ENCODE measurements around the gene ETV6.
A peak's percentile ranks its signal among the peaks of the same experiment; 100 is the strongest.

ETV6 gene

DNA sequence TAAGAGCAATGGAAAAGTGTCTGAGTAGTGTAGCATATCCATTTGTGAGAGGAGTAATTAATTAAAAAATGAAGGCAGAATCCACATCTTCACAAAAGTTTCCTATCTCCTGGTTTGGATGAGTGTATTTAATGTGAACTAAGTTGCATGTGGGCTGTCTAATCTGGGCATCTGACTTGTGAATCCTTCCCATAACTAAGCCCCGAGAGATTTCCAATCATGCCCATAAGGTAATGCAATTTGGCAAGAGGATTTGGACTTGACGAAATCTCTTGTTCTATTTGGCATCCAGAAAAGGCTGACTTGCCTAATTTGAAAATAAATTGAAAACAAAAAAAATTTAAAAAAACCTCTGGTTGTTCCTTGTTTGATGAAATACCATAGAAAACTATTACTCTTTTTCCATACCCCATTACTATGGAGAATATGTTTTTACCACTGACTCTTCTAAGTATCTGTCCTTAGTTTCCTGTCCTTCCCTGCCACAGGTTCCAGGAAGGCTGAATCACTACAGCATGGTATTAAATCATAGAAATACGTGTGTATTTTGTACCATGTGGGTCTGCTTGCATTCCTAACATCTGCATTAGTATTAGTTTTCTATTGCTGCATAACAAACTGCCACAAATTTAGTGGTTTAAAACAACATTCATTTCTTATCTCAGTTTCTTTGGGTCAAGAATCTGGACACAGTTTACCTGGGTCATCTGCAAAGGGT, 48.4 kb downstream of the ETV6 start:
- no peak for DNase-seq

DNA sequence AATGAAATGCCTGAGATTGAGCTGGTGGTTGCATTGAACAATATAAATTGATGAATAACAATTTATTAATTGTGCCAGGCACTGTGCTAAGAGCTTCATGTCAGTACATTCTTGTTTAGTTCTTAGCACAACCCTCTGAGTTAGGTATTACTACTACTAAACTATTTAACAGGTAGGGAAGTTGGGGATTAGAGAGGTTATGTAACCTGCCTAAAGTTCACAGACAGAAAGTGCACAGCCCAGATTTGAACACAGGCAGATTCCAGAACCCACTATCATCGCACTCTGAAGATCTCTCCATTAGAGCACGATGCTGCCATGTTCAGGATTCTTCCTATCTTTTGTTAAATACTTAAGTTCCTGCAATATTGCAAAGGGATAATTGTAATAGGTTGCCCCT, 49.3 kb downstream of the ETV6 start:
- DNase-seq = no peak

DNA sequence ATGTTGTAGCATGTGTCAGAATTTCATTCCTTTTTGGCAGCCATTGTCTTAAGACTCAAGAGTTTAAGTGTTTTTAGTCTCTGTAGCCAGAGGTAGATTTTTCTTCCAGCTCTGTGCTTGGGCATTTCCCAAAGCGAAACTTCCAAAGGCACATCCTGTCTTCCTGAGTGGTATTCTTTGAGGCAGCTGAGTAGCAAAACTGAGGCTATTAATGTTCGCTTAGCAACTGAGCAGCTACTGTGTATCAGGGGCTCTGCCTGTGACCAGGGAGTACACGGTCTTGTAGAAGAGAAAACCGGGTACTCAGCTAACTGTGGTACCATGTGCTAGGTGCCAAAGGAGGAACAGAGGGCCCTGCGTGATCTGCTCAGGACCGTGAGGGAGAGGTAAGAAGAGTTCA, 52.0 kb downstream of the ETV6 start:
- DNase-seq = no peak

DNA sequence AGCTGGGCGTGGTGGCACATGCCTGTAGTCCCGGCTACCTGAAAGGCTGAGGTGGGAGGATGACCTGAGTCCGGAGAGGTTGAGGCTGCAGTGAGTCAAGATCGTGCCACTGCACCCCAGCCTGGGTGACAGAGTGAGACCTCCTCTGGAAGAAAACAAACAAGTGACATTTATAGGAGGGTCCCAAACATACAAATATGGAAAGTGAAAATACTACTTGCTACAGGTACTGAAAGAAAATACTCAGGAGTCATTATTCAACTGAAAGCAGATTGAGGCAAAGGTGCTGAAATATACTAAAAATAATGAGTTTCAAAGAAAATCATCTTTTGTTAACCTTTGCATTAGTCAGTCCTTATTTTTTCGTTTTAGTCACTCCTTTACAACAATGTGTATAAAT, 53.5 kb downstream of the ETV6 start:
- no peak for DNase-seq

DNA sequence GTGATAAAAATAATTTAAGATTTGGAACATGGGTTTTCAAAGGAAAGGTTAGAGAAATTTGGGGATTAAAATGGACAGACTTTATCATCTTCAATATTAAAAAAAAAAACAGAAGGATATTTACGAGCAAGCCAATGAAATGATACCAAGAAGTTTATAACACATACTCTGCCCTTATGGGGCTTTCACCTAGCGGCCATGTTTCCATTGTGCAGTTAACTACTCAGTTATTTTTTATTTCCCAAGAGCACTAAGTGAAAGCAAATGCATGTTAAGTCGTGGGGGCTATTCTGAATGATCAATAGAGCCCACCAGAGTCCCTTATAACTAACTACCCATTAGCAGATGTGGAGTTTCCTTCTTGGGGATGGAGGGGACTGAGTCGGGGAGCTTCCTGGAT, 53.9 kb downstream of the ETV6 start:
- DNase-seq = no peak

DNA sequence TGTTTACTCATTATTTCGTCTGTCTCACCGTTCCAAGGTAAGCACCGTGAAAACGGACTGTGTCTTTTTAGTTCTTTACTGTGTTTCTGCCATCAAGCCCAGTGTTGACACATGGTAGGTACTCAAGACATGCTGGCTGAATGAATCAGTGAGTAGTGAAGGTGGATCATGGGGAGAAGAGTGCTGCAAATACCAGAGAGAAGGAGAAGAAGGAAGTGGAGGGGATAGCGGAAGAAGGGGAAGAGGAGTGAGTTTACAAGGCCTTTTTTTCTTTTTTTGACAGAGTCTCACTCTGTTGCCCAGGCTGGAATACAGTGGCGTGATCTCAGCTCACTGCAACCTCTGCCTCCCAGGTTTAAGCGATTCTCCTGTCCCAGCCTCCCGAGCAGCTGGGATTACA, 54.6 kb downstream of the ETV6 start:
- DNase-seq = no peak

DNA sequence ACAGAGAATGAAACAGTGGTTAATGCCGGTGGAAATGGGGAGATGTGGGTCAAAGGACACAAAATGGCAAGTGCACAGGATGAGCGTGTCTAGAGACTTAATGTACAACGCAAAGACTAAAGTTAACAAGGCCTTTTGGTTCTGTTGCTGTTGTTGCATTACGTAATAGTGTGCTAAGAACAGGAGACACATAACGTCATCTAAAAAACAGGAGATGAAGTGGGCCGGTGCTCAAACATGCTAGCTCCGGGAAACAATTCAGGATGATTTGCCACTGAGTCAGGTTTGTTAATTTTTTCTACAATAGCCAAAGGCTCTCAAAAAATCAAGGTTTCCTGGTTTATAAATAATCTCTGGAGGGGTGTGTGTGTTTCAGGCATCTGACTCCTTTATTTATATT, 55.5 kb downstream of the ETV6 start:
- no peak for DNase-seq

DNA sequence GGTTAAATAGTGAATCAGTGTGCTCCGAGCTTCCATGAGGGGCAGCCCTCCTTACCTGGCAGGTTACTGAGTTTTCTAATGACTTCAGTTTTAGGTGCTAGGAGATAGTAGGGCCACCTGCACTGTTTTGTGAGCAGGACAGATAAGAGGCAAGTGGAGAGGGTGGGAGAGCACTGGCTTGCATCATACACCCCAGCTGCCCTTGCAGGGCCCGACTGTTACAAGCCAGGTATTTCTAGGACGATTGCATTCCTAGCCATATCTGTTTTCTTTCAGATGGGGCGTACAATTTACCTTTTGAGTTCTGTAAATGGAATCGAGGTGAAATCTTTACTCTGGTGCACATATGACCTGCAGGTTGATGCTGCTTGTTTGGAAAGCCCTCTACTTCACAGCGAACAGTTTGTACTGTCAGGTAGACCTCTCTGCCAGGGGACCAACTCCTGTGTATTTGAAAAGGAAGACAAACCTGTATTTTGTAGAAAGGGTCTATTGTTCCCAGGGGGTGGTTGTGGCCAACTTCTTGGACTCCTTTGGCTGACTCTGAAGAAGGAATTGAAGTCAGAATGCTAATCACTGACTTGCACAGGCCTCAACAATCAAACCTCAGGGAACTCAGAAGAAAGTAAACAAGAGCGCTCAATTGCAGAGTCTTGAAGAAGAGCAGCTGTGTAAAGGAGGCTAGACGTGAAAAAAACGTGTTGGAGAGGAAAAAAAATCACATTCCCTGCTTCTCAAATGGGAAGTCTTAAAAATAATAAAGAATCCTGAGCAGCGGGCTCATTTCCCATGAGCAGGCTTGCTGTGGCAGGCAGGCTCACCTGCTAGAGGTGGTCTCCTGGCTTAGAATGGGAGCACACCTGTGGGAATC, 57.3 kb downstream of the ETV6 start:
- no peak for DNase-seq

DNA sequence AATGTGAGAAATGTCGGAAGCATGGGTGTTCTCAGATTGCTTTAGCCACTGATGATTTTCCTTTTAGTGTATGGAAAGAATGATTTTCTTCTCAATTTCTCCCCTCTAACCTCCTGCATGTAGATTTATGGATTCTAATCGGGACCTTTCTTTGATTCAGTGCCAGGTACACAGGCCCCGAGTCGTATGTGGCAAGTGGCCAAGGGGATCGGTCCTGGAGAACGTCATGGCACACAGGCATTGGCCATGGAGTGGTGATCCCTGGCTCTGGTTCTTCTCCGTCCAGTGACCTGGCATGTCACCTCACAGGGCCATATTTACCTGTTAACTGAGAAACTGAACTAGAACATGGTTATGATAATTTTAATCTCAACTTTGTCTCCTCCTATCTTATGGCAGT, 58.1 kb downstream of the ETV6 start:
- DNase-seq = no peak

DNA sequence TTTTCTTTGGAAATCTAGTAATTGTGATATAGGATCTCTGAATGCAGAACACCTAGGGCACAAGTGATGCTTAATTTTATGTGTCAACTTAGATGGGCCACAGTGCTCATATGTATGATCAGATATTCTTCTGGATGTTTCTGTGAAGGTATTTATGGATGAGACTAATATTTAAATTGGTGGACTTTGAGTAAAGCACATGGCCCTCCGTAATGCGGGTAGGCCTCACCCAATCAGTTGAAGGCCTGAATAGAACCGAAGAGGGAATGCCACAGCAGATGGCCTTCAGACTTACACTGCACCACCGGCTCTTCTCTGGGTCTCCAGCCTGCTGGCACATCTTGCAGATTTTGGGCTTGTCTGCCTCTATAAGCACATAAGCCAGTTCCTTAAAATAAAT, 60.0 kb downstream of the ETV6 start:
- no peak for DNase-seq

DNA sequence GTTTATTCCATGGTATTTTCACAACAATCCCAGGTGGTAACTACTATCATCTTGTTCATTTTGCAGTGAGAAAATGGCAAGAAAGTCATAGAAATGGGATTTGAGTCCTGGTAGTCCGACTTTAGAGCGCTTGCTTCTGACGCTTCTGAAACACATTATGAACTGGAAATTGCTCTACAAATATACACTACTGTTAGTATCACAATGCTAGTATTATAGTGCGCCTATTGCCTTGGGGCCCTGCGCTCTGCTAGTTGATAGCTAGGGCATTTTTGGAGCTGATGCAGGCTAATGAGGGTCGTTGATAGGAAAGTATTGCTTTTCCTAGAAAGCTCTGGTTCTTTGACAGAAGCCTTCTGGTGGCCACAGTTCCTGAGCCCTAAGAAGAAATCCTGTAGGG, 61.0 kb downstream of the ETV6 start:
- DNase-seq = no peak

DNA sequence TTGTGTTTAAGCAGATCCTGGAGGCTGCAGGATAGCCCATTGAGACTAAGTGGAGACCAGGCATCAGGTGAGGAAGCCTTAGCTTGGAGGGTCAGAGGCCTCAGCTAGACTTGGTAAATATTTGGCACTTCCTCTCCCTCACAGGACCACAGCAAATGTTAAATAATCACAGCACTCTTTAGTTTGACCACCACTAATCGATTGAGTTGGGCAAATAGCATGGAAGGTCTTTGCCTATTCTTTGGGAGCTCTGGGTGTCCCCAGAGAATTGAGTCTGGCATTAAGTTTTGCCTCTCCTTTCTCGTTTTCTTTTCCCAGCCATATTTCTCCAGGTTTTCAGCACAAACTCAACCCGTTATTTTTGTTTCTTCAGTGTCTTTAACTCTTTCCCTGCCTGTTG, 61.4 kb downstream of the ETV6 start:
- no peak for DNase-seq

DNA sequence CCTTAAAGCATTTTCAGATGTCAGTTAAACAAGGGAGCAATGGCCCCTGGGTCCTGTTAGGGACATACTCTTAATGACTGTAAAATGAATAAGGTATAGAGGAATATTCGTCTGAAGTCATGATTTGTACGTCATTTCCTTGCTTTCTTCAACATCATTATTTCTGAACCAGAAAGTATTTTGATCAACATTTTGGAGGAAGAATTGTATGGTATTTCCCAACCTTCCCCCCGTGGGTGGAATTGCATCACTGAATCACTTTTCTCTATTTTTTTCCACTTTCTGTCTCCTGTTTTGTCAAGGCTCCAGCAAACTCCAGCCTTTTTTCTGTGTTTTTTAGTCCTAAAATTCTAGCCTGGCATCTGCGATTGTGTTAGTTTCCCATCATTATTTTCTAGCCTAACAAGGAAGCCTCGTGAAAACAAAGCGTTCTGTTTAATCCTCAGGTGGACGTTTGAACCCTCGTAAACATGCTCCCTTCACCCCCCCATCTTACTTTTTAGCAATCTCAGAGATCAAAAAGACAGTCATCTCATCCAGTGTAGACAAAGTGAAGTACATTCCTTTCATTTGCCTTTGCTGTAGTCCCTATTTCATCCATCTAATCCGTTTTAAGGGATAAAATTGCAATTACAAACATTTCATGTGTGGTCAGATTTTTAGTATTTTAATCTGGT, 62.3 kb downstream of the ETV6 start:
- DNase-seq = no peak

DNA sequence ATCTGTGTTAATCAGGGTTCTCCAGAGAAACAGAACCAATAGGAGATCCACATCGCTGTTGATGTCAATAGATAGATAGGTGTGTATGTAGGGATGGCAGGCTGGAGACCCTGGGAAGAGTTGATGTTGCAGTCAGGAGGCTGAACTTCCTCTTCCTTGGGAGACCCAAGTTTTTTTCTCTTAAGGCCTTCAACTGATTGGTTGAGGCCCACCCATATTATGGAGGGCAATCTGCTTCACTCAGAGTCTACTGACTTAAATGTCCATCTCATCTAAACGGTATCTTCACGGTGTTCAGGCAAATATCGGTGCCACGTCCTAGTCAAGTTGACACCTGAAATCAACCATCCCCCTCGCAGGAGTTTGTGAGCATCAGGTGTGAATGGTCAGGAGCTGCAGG, 63.0 kb downstream of the ETV6 start:
- DNase-seq = no peak

DNA sequence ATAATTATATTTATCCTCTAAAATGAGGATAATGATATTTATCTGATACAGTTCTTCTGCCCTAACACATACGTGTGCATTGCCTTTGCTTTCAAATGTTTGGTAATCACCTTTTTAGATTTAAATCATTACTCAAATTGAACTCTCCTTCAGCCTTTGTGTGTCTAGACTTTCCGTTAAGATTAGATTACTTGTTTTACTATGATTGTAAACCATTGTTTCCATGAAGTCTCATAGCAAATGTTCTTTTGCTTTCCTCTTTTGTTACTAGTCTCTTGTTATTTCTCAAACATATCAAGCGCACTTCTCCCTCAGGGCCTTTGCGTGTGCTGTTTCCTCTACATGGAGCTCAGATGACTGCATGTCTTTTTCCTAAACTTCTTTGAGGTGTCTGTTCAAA, 63.7 kb downstream of the ETV6 start:
- no peak for DNase-seq

DNA sequence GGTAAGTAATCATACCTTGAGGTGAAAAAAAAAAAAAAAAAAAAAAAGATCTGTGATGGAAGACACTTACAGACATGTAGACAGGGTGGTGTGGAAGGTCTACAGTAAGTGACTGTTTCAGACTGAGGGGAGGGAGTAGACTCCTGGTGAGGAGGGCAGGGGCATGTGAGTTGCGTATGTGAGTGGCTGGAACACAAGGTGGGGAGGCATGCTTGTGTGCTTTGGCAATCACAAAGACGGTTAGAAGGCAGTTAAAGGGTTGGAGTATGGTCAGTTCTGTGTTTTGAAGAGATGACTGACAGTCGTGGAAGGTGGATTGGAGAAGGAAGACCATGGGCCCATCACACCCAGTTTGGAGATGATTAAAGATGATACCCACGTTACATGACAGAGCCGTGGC, 65.2 kb downstream of the ETV6 start:
- DNase-seq = no peak

DNA sequence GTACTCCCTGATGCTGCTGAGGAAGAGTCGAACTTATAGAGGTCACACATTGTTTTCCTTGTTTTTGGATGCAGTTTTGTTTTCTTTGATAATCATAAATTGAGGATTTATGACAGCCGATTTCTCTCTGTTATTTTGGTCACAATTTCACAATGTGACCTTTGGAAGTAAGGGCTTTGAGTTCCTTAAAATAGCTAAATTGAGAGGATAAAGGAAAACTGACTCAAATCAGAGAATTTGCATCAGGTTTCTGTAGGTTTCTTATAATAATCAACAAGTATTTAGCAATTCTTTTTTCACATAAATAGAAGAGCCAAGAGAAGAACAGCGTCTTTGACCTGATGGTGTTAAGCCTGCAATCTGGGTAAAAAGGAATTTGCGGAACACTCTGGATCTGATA, 66.1 kb downstream of the ETV6 start:
- no peak for DNase-seq

DNA sequence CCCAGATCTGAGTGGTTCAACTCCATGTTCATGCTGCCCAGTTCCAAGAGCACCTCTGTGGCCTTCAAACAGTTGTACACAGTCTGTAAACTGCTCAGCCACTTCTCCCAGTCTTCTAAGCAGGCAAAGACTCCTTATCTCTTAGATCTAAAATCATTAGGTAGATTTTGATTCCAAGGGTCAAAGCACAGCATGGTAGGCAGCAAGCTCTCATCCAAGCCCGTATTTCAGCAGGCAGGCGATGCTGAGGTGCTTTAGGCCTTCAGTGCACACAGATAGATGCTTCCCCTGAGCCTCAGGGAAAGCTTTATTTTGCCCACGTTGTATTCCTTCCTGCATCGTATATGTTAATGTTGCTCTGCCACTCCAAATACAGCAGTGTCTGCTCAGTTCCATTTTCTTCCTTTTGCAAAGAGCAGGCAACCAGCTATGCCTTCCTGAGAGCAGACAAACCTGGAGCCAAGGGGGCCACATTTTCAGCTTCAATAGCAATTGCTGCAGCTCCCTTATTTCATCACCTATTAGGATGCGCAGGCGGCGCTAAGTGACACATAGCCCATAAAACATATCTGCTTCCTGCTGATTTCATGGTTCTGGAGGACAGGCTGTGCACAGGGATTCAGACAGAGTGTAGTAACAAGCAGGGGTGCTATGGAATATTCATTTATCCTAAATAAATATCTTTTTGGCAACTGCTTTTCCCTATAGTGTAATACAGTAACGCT, 67.5 kb downstream of the ETV6 start:
- DNase-seq = no peak

DNA sequence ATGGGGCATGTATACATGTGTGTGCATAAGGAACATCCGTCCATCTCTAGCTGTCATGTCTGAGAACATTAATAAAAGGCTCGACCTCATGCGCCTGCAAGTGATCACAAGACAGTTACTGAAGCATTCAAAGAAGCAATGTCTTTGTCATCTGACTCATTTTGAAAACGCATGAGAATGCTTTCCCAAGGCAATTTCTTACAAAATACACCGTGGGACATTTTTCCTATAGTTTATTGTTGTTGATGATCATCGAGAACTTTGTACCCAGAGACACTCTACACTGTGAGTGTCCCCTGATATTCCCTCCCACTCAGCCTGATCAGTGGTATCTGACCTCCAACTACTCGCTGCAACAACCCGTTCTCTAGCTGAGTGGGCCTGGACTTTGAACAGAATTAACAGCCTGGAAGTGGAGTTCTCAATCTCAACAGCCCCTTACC, 68.1 kb downstream of the ETV6 start:
- DNase-seq = no peak

DNA sequence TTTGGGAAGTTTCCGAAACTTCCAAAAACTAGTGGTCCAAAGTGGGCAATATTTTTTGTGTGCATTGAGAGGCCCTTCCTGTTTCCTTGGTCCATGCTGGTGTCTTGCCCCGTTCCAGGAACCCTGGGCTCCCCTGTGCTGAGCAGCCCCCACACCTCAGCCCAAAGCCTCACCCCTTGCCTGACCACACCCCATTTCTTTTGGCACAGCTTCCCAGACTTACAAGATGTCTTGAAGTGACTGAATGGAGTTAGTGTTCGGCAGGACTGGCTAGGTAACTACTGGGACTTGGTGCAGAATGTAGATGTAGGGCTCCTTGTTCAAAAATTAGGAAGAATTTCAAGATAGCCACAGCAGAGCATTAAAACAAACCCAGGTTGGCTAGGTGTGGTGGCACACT, 68.6 kb downstream of the ETV6 start:
- no peak for DNase-seq

DNA sequence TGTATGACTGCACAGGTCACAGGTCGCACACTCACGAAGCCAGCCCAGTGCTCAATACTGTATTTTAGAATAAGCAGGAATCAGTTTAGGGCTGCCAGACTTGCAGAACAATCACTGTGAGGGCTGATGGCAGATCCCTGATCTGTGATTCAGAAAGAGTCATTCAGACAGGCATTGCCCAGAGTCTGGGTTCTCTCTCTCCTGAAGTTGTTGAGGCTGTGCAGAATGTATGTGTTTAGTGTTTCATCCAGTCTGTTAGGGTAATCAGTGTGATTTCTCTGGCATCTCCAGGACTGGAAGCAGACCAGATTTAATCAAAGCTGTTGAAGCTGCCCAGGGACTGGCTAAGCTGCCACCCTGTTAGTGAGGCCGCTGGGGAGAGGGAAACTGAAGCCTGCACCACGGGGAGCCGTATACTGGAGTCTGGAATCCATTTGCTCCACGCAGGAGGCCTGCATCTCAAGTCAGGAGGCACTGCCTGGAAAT, 69.3 kb downstream of the ETV6 start:
- no peak for DNase-seq

DNA sequence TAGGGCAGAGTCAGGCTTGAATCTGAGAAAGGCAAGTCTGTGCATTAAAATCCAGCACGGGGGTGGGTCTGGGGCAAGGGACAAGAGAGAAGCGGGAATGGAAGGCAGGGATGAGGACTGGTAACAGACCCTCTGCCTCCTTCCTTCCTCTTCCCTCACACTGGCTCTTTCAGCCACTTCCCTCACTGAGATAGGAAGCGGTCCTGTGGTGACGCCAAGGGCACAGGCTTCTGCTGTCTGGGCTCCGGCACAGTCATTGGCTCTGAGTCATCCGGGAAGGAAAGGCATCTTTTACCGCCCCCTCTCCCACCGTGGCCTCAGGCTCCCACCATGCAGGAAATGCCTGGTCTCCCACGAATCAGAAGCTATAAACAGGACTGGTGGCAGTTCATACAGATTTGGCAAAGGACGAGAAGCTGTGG, 70.2 kb downstream of the ETV6 start:
- DNase-seq = peak; percentile 65

DNA sequence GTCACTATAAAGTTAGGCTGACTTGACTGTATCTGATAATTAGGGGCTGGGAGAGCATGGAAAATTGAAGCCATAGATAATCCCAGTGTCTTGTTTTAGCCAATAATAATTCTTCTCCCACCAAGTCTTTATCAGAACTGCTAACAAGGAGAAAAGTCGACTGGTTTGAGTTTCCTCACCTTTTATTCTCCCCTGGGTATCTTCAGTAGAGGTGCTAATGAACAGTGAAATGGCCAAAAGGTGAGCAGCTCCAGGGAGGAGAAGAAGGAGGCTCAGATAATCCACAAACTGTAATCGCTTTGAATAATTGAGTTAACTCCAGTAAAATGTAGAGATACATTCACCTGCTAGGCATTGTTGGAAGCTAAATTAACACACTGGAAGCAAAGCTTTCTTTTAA, 72.6 kb downstream of the ETV6 start:
- no peak for DNase-seq
